Fibroblast of pulmonary artery (primary cell): ENCODE measurements around the gene TH.

Source experiments
- DNase-seq: peaks from one replicate; pipeline ENCODE4 v3.0.0-alpha.2; 2010; ENCODE audit warnings: low read depth
- H3K4me3 ChIP-seq: replicated peaks from 2 replicates; pipeline ENCODE4 v1.5.1; 2011; ENCODE audit warnings: low read depth, mild to moderate bottlenecking, control low read depth, low read length, moderate library complexity
- TF ChIP-seq, protein P1 (sequence below): IDR thresholded peaks from 2 replicates; pipeline ENCODE4 v1.5.1; 2011; ENCODE audit warnings: mild to moderate bottlenecking, control low read depth, low read length, inconsistent platforms; ENCODE audit errors: missing control alignments

The TH gene

DNA sequence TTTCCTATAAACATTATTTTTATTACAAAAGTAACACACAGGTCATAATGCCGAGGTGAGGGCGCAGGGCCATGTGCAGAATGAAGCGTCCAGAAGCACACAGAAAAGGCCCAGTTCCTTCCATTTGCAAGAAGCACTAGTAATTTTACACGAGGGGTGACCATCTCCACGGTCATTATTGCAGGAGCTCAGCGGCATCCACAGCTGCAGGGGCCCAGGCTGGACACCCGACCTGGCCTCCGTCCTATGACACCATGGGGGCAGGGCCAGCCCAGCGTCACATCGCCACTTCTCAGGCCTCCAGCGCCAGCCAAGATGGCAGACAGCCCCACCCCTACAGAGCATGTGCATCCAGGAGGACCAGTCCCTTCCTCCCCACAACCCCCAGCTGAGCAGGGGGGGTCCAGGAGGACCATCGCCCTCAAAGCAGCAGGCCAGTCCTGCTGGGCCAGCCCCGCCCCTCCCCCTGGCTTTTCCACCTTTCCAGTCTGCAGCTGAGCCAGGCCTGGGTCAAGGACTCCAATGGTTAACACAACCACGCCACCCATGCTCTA lies 35.9 kb downstream of the TH start:
- no peak overlapping the region for H3K4me3 ChIP-seq
- no peak for DNase-seq
- TF ChIP-seq, protein P1, sequence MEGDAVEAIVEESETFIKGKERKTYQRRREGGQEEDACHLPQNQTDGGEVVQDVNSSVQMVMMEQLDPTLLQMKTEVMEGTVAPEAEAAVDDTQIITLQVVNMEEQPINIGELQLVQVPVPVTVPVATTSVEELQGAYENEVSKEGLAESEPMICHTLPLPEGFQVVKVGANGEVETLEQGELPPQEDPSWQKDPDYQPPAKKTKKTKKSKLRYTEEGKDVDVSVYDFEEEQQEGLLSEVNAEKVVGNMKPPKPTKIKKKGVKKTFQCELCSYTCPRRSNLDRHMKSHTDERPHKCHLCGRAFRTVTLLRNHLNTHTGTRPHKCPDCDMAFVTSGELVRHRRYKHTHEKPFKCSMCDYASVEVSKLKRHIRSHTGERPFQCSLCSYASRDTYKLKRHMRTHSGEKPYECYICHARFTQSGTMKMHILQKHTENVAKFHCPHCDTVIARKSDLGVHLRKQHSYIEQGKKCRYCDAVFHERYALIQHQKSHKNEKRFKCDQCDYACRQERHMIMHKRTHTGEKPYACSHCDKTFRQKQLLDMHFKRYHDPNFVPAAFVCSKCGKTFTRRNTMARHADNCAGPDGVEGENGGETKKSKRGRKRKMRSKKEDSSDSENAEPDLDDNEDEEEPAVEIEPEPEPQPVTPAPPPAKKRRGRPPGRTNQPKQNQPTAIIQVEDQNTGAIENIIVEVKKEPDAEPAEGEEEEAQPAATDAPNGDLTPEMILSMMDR: no peak

DNA sequence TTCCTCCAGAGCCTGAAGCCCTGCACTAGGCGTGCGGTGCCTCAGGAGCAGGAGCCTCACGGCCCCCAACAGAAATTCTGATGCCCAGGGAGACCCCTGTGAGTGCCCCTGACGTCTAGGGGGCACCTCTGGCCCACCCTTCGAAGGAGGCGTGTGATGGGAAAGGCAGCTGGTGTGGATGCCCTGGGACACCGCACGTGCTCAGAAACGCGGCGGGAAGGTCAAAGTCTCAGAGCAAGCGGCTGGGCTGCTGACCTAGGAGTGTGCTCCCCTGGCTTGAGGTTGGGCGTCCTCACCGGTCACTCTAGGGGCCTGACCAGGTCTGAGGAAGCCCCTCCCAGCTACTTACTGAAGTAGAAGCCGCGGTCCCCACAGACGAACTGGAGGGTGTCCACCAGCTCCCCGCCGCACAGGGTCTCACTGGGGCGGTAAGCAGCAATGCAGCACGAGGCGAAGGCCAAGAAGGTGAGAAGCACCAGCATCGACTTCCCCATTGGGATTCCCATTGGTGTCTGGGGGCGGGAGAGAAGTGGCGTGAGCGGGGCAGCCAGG lies 36.5 kb downstream of the TH start:
- no peak overlapping the region for H3K4me3 ChIP-seq
- TF ChIP-seq, protein P1: no peak
- DNase-seq: no peak

DNA sequence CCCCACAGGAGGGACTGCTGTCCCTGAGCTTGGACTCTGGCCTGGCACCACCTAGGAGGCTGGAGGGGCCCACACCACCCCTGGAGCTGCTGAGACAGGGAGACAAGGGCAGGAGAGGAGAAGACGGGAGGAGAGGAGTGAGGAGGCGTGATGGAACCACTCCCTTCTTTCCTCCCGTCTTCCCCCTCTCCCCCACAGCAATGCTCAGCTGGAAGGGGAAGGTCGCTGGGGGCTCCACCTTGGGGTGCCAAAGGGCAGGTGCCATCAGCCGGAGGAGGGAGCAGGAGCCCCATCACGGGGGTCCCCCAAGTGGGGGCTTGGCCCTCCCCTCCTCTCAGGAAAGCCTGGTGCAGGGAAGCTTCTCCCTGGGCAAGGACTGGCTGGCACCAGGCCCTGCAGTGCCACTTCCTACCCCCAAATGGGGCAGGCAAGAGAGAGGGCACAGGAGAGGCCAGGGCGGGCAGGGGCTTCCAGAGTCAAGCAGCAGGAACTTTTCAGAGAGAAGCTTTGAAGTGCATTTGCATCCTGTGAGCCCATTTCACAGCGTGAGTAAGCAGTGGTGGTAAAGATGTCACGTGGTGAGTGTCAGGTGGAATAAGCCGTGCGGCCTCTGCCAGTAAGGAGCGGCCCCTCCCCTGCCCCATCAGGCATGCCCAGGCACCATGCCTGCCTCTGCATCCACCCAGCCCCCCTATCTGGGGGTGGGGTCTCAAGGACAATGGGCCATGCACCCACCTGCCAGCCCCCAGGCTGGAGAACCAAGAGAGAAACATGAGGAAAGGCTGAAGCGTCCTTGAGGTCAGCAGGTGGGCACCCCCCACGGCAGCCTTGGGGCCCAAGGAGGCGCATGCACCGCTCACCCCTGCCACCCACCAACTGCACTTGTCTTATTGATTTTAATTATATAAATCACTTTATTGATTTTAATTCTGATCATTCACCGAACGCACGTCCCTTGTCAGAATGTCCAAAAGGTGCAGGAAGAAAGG lies 37.3 kb downstream of the TH start:
- DNase-seq: no peak
- TF ChIP-seq, protein P1: no peak
- H3K4me3 ChIP-seq: no peak overlapping the region

DNA sequence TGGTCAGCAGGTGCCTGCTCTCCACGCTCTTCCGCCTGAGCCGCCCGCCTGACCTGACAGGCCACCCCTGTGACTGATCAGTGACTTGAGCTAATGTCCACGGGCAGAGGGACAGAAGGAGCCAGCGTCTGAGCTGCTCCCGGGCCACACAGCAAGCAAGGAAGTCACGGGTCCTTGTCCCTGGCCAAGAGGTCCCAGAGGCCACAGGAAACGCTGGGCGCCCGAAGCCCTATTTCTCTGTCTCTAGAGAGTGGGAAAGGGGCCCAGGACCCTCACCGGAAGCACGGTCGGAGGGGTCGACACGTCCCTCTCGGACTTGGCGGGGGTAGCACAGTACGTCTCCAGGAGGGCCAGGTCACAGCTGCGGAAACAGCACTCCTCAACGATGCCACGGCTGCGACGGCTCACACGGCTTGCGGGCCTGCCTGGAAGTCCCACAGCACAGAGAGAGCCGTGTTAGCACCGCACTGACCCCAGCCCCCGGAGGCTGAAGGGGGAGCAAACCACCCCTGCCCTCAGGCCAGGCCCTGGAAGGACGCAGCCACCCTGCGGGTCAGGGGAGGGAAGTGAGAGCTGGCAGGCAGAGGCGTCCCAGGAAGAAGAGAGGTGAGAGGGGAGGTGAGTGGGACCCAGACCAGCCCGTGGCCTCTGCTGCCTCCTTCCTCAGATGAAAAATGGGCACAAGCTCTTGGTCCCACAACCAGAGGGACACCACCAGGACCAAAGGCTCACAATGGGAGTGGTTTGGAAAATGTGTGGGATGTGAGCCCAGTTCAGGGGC lies 38.2 kb downstream of the TH start:
- no peak overlapping the region for H3K4me3 ChIP-seq
- no peak for DNase-seq

DNA sequence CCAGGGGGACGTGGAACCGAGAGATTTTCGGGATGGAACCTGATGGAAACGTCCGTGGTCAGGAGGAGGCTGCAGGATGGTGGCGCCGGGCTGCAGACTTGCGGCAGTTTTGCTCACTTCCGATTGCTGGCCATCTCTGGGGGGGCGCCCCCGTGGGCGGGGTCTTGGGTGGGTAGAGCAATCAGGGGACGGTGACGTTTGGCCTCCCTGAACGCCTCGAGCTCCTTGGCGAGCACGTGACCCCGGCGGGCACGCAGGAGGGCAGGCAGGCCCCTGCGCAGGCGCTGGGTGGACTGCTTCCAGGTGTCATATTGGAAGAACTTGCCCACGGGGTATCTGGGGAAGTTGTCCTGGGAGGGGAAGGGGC lies 38.8 kb downstream of the TH start:
- no peak overlapping the region for H3K4me3 ChIP-seq
- TF ChIP-seq, protein P1: no peak
- no peak for DNase-seq

More for the DNA sequence above, 38.2 kb downstream of the TH start:
- TF ChIP-seq, protein P1: no peak

DNA sequence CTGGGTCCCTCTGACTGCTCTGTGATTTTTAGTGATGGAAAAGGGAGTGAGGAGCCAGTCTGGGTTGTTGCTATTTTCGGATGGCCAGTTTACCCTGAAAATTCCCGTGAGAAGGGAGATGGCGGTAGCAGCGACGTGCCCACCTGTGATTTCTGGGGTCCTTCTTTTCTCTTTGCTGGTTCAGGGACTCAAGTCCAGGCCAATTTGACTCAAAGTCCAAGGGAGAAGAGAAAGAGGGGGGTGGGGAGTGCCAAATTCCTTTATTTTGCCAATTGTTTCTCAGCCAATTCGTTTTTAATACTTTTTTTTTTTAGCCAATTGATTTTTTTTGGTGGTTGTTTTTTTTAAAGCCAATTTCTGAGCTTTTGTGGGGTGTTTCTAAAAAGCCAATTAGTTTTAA lies 39.4 kb downstream of the TH start:
- TF ChIP-seq, protein P1: no peak
- no peak for DNase-seq
- no peak overlapping the region for H3K4me3 ChIP-seq
